ENCODE measurements around the gene ACRBP.
A peak's percentile ranks its signal among the peaks of the same experiment; 100 is the strongest.

The ACRBP gene

DNA sequence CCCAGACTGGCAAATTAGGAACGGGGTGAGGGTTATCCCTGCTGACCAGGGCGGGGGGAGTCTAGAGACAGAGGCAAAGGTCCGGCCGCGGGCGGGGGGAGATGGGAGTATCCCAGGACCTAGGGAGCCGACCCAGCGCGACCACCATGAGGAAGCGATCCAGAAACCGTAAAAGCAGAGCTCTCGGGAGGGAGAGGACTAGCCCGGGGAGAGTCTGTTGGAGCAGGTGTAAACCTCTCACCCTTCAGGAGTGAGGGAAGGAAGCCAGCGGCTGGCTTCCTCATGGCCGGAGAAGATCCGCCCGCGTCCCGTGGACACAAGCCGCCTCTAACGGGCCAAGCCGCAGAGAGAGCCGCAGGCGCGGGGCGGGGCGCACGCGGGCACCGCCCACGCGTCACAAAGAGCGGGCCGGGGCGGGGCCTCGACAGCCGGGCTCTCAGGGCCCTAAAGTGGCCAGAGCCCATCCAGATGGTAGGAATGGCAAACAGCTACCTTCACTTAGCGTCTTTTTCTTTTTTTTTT lies at the start of gene ACRBP:
Gene ACRBP (minus strand): TSS at position 350 of the 522 bp plus-strand sequence. CDS start 66 bp downstream, at position 284.
- H3K36me3 Mint-ChIP-seq, result peaks cover 16% of the 10 kb centered on the region
- no peak within 1 kb of the TSS for H3K27ac Mint-ChIP-seq
- no peaks in the 10 kb centered on the region for H3K27me3 Mint-ChIP-seq
- peak within 1 kb of the TSS; percentile 81 for H3K4me3 Mint-ChIP-seq
- H3K4me1 Mint-ChIP-seq, result peaks cover 14% of the 10 kb centered on the region
- H3K9me3 Mint-ChIP-seq, result peaks cover 4% of the 10 kb centered on the region

DNA sequence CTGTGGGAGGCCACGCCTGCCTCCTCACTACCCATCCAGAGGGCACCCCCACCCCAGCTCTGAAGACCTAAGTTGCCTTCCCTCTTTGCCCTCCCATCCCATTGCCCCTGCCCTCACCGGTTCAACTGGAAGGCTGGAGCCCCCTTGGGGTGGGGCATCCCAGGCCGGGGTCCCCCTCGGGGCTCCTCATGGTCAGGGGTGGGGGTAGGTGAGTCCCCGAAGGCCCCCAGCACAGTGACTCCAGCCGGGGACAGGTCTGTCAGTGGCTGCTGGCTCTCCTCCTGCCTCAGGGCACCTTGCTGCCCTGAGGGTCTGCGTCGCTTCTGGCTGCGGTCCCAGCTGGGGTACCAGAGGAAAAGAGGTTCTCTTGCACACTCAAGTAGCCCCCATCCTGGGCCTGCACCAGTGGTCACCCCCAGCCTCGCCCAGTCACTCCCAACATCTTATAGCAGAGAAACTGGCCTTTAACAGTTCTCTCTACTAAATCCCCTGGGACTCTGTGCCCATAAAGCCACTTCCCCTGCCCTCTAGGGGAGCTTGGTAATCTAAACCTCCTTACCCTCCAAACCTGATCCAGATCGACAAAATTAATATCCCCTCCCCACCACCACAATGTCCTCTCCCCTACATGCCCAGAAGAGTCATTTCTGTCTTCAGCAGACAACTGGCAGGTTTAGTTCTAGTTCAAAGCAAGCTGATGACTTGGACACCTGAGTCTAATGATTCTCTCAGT lies 48.2 kb upstream of the ACRBP start:
- no peaks in the 10 kb centered on the region for H3K9me3 Mint-ChIP-seq
- H3K4me1 Mint-ChIP-seq, result peaks cover 17% of the 10 kb centered on the region
- no peak overlapping the region for H3K27ac Mint-ChIP-seq
- no peak overlapping the region for H3K4me3 Mint-ChIP-seq
- no peaks in the 10 kb centered on the region for H3K36me3 Mint-ChIP-seq
- H3K27me3 Mint-ChIP-seq, result peaks cover 7% of the 10 kb centered on the region

GRCh38 chr12:6694701-6695100 lies 47.5 kb upstream of the ACRBP start:
- H3K36me3 Mint-ChIP-seq, result no peaks in the 10 kb centered on the region
- peaks cover 20% of the 10 kb centered on the region for H3K4me1 Mint-ChIP-seq
- no peak overlapping the region for H3K27ac Mint-ChIP-seq
- H3K9me3 Mint-ChIP-seq, result no peaks in the 10 kb centered on the region
- no peak overlapping the region for H3K4me3 Mint-ChIP-seq
- peaks cover 6% of the 10 kb centered on the region for H3K27me3 Mint-ChIP-seq

DNA sequence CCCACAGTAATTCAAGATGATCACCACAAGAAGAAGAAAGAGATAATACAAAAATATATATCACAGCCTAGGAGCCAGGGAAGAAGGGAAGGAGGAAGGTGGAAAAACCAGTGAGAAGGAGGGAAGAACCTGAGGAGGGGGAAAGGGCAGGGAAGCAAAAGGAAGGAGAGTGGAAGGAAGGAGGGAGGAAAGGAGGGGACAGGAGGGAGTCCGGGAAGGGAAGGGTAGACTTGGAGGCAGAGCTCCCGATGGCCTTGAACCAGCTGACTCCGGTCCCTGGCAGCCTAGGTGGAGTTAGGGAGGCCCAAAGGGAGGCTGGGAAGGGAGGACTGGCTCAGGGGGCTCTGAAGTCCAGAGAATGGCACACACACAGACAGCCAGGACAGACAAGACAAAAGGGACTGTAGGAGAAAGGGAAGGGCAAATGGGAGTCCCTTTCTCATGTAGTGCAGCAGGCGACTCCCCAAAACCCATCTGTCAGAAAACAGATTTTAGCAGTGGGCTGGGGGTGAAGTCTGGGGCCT lies 46.7 kb upstream of the ACRBP start:
- Mint-ChIP-seq H3K4me1 (peaks cover 14% of the 10 kb centered on the region), H3K9me3 (no peaks in the 10 kb centered on the region), H3K27ac (no peak overlapping the region), H3K4me3 (no peak overlapping the region), H3K36me3 (no peaks in the 10 kb centered on the region), H3K27me3 (no peaks in the 10 kb centered on the region)

- no peaks in the 10 kb centered on the region for H3K27me3 Mint-ChIP-seq
- no peaks in the 10 kb centered on the region for H3K36me3 Mint-ChIP-seq
- no peak overlapping the region for H3K4me3 Mint-ChIP-seq
- peaks cover 17% of the 10 kb centered on the region for H3K4me1 Mint-ChIP-seq
- H3K9me3 Mint-ChIP-seq, result no peaks in the 10 kb centered on the region
- peak overlapping the region; percentile 33 for H3K27ac Mint-ChIP-seq
Measured at GRCh38 chr12:6692888-6693287, 45.7 kb upstream of the ACRBP start.

GRCh38 chr12:6691473-6691872 lies 44.2 kb upstream of the ACRBP start:
- H3K36me3 Mint-ChIP-seq, result peaks cover 6% of the 10 kb centered on the region
- H3K4me3 Mint-ChIP-seq, result no peak overlapping the region
- H3K4me1 Mint-ChIP-seq, result peaks cover 31% of the 10 kb centered on the region
- no peaks in the 10 kb centered on the region for H3K9me3 Mint-ChIP-seq
- no peaks in the 10 kb centered on the region for H3K27me3 Mint-ChIP-seq
- peak overlapping the region; percentile 35 for H3K27ac Mint-ChIP-seq

- Mint-ChIP-seq H3K27ac (peak within 1 kb of the TSS; percentile 93), H3K27me3 (no peaks in the 10 kb centered on the region)
Measured at GRCh38 chr12:6688999-6689882, 42.0 kb upstream of the ACRBP start, which contains the start of gene ZNF384. TSS of gene ZNF384 (minus strand) at chr12:6689375. CDS start at chr12:6679520, 9,855 bp downstream.

DNA sequence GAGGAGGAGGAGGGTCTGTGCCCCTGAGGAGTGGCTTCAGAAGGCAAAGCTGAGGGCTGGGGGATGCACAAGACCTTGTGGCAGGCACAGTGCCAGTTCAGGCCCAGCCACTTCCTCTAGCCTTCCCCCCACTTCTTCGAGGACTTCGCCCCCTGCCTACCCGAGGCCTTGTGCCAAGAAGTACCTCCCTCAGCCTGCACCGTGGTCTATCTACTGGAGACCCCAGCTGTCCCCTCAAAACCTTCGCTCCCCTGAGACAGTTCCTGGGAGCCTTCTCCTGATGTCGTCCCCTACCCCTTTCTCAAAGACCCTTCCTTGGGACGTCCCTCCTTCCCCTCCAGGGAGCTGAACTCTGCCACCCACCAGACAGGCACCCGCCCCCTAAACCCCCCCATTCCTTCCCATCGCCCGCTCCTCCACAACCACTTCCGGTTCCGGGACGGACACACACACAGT lies 41.3 kb upstream of the ACRBP start:
- H3K36me3 Mint-ChIP-seq, result peaks cover 9% of the 10 kb centered on the region
- H3K27me3 Mint-ChIP-seq, result no peaks in the 10 kb centered on the region
- peak overlapping the region; percentile 93 for H3K27ac Mint-ChIP-seq
- no peaks in the 10 kb centered on the region for H3K9me3 Mint-ChIP-seq
- peaks cover 53% of the 10 kb centered on the region for H3K4me1 Mint-ChIP-seq
- H3K4me3 Mint-ChIP-seq, result peak overlapping the region; percentile 98

More at GRCh38 chr12:6688999-6689882, 42.0 kb upstream of the ACRBP start, which contains the start of gene ZNF384:
- H3K4me1 Mint-ChIP-seq, result peaks cover 53% of the 10 kb centered on the region
- H3K36me3 Mint-ChIP-seq, result peaks cover 9% of the 10 kb centered on the region
- peak within 1 kb of the TSS; percentile 98 for H3K4me3 Mint-ChIP-seq
- no peaks in the 10 kb centered on the region for H3K9me3 Mint-ChIP-seq

GRCh38 chr12:6685814-6686213 lies 38.6 kb upstream of the ACRBP start:
- H3K4me1 Mint-ChIP-seq, result peaks cover 57% of the 10 kb centered on the region
- peaks cover 9% of the 10 kb centered on the region for H3K36me3 Mint-ChIP-seq
- no peaks in the 10 kb centered on the region for H3K9me3 Mint-ChIP-seq
- no peak overlapping the region for H3K27ac Mint-ChIP-seq
- no peaks in the 10 kb centered on the region for H3K27me3 Mint-ChIP-seq
- no peak overlapping the region for H3K4me3 Mint-ChIP-seq

GRCh38 chr12:6684609-6685008 lies 37.4 kb upstream of the ACRBP start:
- Mint-ChIP-seq H3K27me3 (no peaks in the 10 kb centered on the region), H3K9me3 (no peaks in the 10 kb centered on the region), H3K36me3 (peaks cover 9% of the 10 kb centered on the region), H3K4me3 (peak overlapping the region; percentile 57), H3K27ac (no peak overlapping the region), H3K4me1 (peaks cover 52% of the 10 kb centered on the region)

DNA sequence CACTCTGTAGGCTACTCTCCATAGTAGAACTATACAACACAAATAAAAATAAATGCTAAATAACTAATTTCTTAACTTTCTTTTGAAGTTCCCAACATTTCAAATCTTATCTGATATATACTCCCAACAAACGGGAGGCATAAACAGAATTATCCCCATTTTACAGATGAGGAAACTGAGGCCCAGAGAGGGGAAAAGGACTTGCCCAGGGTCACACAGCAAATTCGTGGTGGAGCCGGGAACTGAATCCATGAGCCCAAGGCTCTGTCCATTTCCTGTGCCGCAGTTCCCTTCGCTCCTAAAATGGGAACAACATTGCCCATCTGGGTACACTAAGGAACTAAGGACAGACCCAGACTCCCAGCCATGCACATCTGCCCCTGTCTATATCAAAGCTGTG lies 29.7 kb upstream of the ACRBP start:
- Mint-ChIP-seq H3K27ac (no peak overlapping the region), H3K4me3 (no peak overlapping the region)

GRCh38 chr12:6672143-6672542 lies 24.9 kb upstream of the ACRBP start:
- Mint-ChIP-seq H3K4me3 (no peak overlapping the region), H3K27ac (no peak overlapping the region), H3K27me3 (no peaks in the 10 kb centered on the region)

More for the DNA sequence above, 29.7 kb upstream of the ACRBP start:
- Mint-ChIP-seq H3K36me3 (peaks cover 18% of the 10 kb centered on the region), H3K9me3 (no peaks in the 10 kb centered on the region), H3K27me3 (no peaks in the 10 kb centered on the region), H3K4me1 (peaks cover 5% of the 10 kb centered on the region)

DNA sequence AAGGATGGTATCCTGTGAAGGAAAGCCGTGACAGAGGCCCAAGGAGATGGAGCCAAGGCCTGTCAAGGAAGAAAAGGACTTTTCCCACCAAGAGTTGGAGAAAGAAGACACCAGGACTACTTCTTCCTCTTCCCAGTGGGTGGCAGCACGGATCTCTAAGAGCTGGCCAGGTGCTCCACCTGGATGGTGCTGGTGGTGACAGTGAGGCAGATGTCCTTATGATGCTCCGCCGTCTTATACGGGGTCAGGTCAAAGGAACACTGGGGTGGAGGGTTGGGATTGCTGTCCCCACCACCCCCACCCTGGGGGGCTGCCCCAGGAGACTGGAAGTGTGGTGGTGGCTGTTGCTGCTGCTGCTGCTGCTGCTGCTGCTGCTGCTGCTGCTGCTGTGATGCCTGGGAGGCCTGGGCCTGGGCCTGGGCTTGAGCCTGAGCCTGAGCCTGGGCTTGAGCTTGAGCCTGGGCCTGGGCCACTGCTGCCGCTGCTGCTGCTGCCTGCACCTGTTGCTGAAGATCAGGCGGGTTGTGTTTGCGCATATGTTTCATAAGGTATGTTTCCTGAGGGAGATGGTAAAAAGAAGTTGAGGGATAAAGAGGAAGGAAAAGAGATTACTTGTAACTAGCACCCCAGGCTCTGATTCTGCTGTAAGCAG lies 20.5 kb upstream of the ACRBP start:
- Mint-ChIP-seq H3K27me3 (no peaks in the 10 kb centered on the region), H3K4me1 (peaks cover 15% of the 10 kb centered on the region), H3K27ac (no peak overlapping the region), H3K4me3 (no peak overlapping the region), H3K9me3 (no peaks in the 10 kb centered on the region), H3K36me3 (peaks cover 25% of the 10 kb centered on the region)

More at GRCh38 chr12:6672143-6672542, 24.9 kb upstream of the ACRBP start:
- Mint-ChIP-seq H3K36me3 (peaks cover 33% of the 10 kb centered on the region), H3K9me3 (no peaks in the 10 kb centered on the region), H3K4me1 (no peaks in the 10 kb centered on the region)

GRCh38 chr12:6666211-6666610 lies 19.0 kb upstream of the ACRBP start:
- H3K27me3 Mint-ChIP-seq, result no peaks in the 10 kb centered on the region
- no peaks in the 10 kb centered on the region for H3K9me3 Mint-ChIP-seq
- peaks cover 24% of the 10 kb centered on the region for H3K4me1 Mint-ChIP-seq
- peaks cover 15% of the 10 kb centered on the region for H3K36me3 Mint-ChIP-seq
- H3K27ac Mint-ChIP-seq, result no peak overlapping the region
- no peak overlapping the region for H3K4me3 Mint-ChIP-seq

GRCh38 chr12:6664902-6665301 lies 17.7 kb upstream of the ACRBP start:
- peaks cover 24% of the 10 kb centered on the region for H3K4me1 Mint-ChIP-seq
- H3K27me3 Mint-ChIP-seq, result no peaks in the 10 kb centered on the region
- H3K36me3 Mint-ChIP-seq, result peaks cover 15% of the 10 kb centered on the region
- H3K4me3 Mint-ChIP-seq, result no peak overlapping the region
- no peaks in the 10 kb centered on the region for H3K9me3 Mint-ChIP-seq
- H3K27ac Mint-ChIP-seq, result no peak overlapping the region

Measured in activated naive CD4-positive, alpha-beta T cell treated with anti-CD3 and anti-CD28 coated beads, Interleukin-2, amount 50 U/mL, for 24 hours (primary cell).